ENCODE data around the gene COBL.

COBL gene

DNA sequence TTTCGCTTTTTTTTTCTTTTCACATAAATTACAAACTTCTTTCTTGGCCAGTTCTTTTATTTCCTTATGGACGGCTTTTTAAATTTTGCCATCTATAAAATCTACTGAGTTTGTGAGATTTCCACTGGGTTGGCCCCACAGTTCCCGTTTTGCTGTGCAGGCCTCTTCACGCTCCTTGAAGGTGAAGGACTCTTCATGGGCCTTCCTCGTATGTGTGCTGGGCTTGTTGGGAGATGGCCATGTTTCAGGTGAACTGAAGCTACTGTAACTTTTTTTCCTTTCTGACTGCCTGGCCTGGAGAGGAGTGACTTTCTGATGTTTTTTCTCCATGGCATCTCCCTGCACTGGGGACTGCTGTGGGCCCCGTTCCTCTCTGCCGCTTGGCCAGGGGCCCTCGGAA lies 262.4 kb downstream of the COBL start:
- no peaks in the 10 kb centered on the region for H3K36me3 ChIP-seq (ENCODE audit: control insufficient read depth, insufficient read depth, low read length)
- DNase-seq (ENCODE audit: low read depth, low spot score), result no peak
- H3K9me3 ChIP-seq (ENCODE audit: control insufficient read depth, insufficient read depth, low read length), result no peaks in the 10 kb centered on the region
- H3K27ac ChIP-seq (ENCODE audit: low read length), result no peak overlapping the region
- 100% methylated on average over 1 of the region's 8 CpGs for WGBS (ENCODE audit: insufficient coverage, insufficient read length)
- H3K27me3 ChIP-seq (ENCODE audit: control insufficient read depth, insufficient read depth, low read length), result no peaks in the 10 kb centered on the region
- no peak overlapping the region for H3K4me3 ChIP-seq (ENCODE audit: low read length)
- H3K4me1 ChIP-seq (ENCODE audit: control insufficient read depth, insufficient read depth, low read length), result no peaks in the 10 kb centered on the region

GRCh38 chr7:51053160-51053925 lies 263.3 kb downstream of the COBL start:
- no peak overlapping the region for H3K27ac ChIP-seq (ENCODE audit: low read length)
- no peaks in the 10 kb centered on the region for H3K36me3 ChIP-seq (ENCODE audit: control insufficient read depth, insufficient read depth, low read length)
- no peaks in the 10 kb centered on the region for H3K27me3 ChIP-seq (ENCODE audit: control insufficient read depth, insufficient read depth, low read length)
- WGBS (ENCODE audit: insufficient coverage, insufficient read length), result no CpG with 5 or more reads among the region's 14 CpGs
- no peaks in the 10 kb centered on the region for H3K4me1 ChIP-seq (ENCODE audit: control insufficient read depth, insufficient read depth, low read length)
- DNase-seq (ENCODE audit: low read depth, low spot score), result no peak
- H3K4me3 ChIP-seq (ENCODE audit: low read length), result no peak overlapping the region
- H3K9me3 ChIP-seq (ENCODE audit: control insufficient read depth, insufficient read depth, low read length), result no peaks in the 10 kb centered on the region

GRCh38 chr7:51046482-51046881 lies 270.1 kb downstream of the COBL start:
- no peaks in the 10 kb centered on the region for H3K4me1 ChIP-seq (ENCODE audit: control insufficient read depth, insufficient read depth, low read length)
- no peaks in the 10 kb centered on the region for H3K27me3 ChIP-seq (ENCODE audit: control insufficient read depth, insufficient read depth, low read length)
- no peak overlapping the region for H3K27ac ChIP-seq (ENCODE audit: low read length)
- WGBS (ENCODE audit: insufficient coverage, insufficient read length), result no CpG with 5 or more reads among the region's 5 CpGs
- no peaks in the 10 kb centered on the region for H3K9me3 ChIP-seq (ENCODE audit: control insufficient read depth, insufficient read depth, low read length)
- H3K4me3 ChIP-seq (ENCODE audit: low read length), result no peak overlapping the region
- H3K36me3 ChIP-seq (ENCODE audit: control insufficient read depth, insufficient read depth, low read length), result no peaks in the 10 kb centered on the region
- DNase-seq (ENCODE audit: low read depth, low spot score), result no peak

GRCh38 chr7:51046103-51046466 lies 270.5 kb downstream of the COBL start:
- no peaks in the 10 kb centered on the region for H3K27me3 ChIP-seq (ENCODE audit: control insufficient read depth, insufficient read depth, low read length)

GRCh38 chr7:51045319-51046102 lies 271.1 kb downstream of the COBL start:
- DNase-seq (ENCODE audit: low read depth, low spot score), result no peak
- H3K36me3 ChIP-seq (ENCODE audit: control insufficient read depth, insufficient read depth, low read length), result no peaks in the 10 kb centered on the region
- WGBS (ENCODE audit: insufficient coverage, insufficient read length), result no CpG with 5 or more reads among the region's 14 CpGs

More at GRCh38 chr7:51046103-51046466, 270.5 kb downstream of the COBL start:
- no CpG with 5 or more reads among the region's 4 CpGs for WGBS (ENCODE audit: insufficient coverage, insufficient read length)
- Histone ChIP-seq H3K36me3 (ENCODE audit: control insufficient read depth, insufficient read depth, low read length) (no peaks in the 10 kb centered on the region), H3K4me3 (ENCODE audit: low read length) (no peak overlapping the region), H3K4me1 (ENCODE audit: control insufficient read depth, insufficient read depth, low read length) (no peaks in the 10 kb centered on the region), H3K9me3 (ENCODE audit: control insufficient read depth, insufficient read depth, low read length) (no peaks in the 10 kb centered on the region), H3K27ac (ENCODE audit: low read length) (no peak overlapping the region)
- DNase-seq (ENCODE audit: low read depth, low spot score), result no peak

GRCh38 chr7:51043461-51043860 lies 273.1 kb downstream of the COBL start:
- Histone ChIP-seq H3K27me3 (ENCODE audit: control insufficient read depth, insufficient read depth, low read length) (no peaks in the 10 kb centered on the region), H3K4me1 (ENCODE audit: control insufficient read depth, insufficient read depth, low read length) (no peaks in the 10 kb centered on the region), H3K9me3 (ENCODE audit: control insufficient read depth, insufficient read depth, low read length) (no peaks in the 10 kb centered on the region), H3K4me3 (ENCODE audit: low read length) (no peak overlapping the region), H3K36me3 (ENCODE audit: control insufficient read depth, insufficient read depth, low read length) (no peaks in the 10 kb centered on the region; the same call in 1 of the 2 replicates), H3K27ac (ENCODE audit: low read length) (no peak overlapping the region)
- no CpG with 5 or more reads among the region's 14 CpGs for WGBS (ENCODE audit: insufficient coverage, insufficient read length)
- DNase-seq (ENCODE audit: low read depth, low spot score), result no peak

More at GRCh38 chr7:51045319-51046102, 271.1 kb downstream of the COBL start:
- Histone ChIP-seq H3K4me1 (ENCODE audit: control insufficient read depth, insufficient read depth, low read length) (no peaks in the 10 kb centered on the region), H3K4me3 (ENCODE audit: low read length) (no peak overlapping the region), H3K9me3 (ENCODE audit: control insufficient read depth, insufficient read depth, low read length) (no peaks in the 10 kb centered on the region), H3K27ac (ENCODE audit: low read length) (no peak overlapping the region), H3K27me3 (ENCODE audit: control insufficient read depth, insufficient read depth, low read length) (no peaks in the 10 kb centered on the region)

DNA sequence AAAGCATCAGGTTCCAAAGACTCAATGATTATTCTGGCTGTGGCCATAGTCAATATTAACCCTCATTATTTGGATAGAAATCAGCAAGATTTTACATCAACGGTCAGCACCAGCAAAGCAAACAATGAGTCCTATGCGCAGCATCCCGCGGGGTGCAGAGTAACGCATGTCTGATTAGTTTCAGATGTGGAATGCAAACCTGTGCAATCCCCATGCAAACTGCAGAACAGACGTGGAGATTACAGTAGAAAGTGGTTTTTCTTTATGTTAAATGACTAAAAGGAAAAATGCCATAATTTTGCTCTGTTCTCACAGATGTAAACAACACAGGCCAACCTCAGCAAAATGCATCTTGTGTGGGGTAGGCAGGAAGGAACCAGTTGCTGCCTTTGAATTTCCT lies 275.8 kb downstream of the COBL start:
- Histone ChIP-seq H3K4me1 (ENCODE audit: control insufficient read depth, insufficient read depth, low read length) (no peaks in the 10 kb centered on the region), H3K36me3 (ENCODE audit: control insufficient read depth, insufficient read depth, low read length) (no peaks in the 10 kb centered on the region; the same call in 1 of the 2 replicates), H3K27me3 (ENCODE audit: control insufficient read depth, insufficient read depth, low read length) (no peaks in the 10 kb centered on the region), H3K9me3 (ENCODE audit: control insufficient read depth, insufficient read depth, low read length) (no peaks in the 10 kb centered on the region), H3K4me3 (ENCODE audit: low read length) (no peak overlapping the region), H3K27ac (ENCODE audit: low read length) (no peak overlapping the region)
- WGBS (ENCODE audit: insufficient coverage, insufficient read length), result no CpG with 5 or more reads among the region's 6 CpGs
- no peak for DNase-seq (ENCODE audit: low read depth, low spot score)

DNA sequence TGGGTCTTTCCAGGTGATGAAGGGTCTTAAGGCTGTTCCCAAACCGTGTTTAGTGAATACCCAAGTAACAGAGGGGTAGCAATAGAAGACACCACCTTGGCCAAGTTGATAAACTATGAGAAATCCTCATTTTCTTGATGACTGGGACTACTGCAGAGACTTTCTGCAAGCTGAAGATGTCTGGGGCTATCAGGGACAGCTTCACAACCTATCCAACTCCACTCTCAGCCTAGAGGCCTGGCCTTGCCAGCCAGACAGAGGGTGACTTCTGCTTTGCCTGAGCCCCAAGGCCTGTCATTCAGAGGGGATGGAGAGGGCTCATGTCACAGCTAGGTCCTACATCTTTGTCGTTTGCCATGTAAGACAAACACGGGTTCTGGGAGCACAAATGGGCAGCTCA lies 278.0 kb downstream of the COBL start:
- DNase-seq (ENCODE audit: low read depth, low spot score), result no peak
- Histone ChIP-seq H3K36me3 (ENCODE audit: control insufficient read depth, insufficient read depth, low read length) (no peaks in the 10 kb centered on the region; the same call in 1 of the 2 replicates), H3K9me3 (ENCODE audit: control insufficient read depth, insufficient read depth, low read length) (no peaks in the 10 kb centered on the region), H3K4me3 (ENCODE audit: low read length) (no peak overlapping the region), H3K27me3 (ENCODE audit: control insufficient read depth, insufficient read depth, low read length) (no peaks in the 10 kb centered on the region), H3K4me1 (ENCODE audit: control insufficient read depth, insufficient read depth, low read length) (peaks cover 3% of the 10 kb centered on the region; the same call in 1 of the 2 replicates), H3K27ac (ENCODE audit: low read length) (no peak overlapping the region)
- WGBS (ENCODE audit: insufficient coverage, insufficient read length), result no CpG with 5 or more reads among the region's 3 CpGs

DNA sequence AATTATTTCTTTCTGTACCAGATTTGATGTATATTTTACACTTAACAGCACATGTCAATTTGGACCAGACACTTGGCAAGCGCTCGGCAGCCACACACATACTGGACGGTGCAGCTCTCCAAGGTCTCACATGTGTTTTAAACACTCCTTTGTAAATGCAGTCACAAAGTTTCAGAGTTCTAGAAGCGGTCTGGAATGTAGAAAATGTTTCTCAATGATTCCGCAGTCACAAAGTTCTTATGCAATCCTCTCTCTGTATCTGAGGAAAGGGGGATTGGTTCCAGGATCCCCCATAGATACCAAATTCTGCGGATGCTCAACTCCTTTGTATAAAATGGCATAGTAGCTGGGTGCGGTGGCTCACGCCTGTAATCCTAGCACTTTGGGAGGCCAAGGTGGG lies 280.9 kb downstream of the COBL start:
- no CpG with 5 or more reads among the region's 8 CpGs for WGBS (ENCODE audit: insufficient coverage, insufficient read length)

GRCh38 chr7:51034521-51035264 lies 281.9 kb downstream of the COBL start:
- no peak for DNase-seq (ENCODE audit: low read depth, low spot score)
- Histone ChIP-seq H3K4me3 (ENCODE audit: low read length) (no peak overlapping the region), H3K36me3 (ENCODE audit: control insufficient read depth, insufficient read depth, low read length) (peaks cover 5% of the 10 kb centered on the region), H3K27ac (ENCODE audit: low read length) (no peak overlapping the region), H3K9me3 (ENCODE audit: control insufficient read depth, insufficient read depth, low read length) (no peaks in the 10 kb centered on the region), H3K27me3 (ENCODE audit: control insufficient read depth, insufficient read depth, low read length) (no peaks in the 10 kb centered on the region), H3K4me1 (ENCODE audit: control insufficient read depth, insufficient read depth, low read length) (peaks cover 3% of the 10 kb centered on the region; the same call in 1 of the 2 replicates)
- WGBS (ENCODE audit: insufficient coverage, insufficient read length), result no CpG with 5 or more reads among the region's 10 CpGs

More for the DNA sequence above, 280.9 kb downstream of the COBL start:
- H3K4me3 ChIP-seq (ENCODE audit: low read length), result no peak overlapping the region
- DNase-seq (ENCODE audit: low read depth, low spot score), result no peak
- H3K4me1 ChIP-seq (ENCODE audit: control insufficient read depth, insufficient read depth, low read length), result peaks cover 3% of the 10 kb centered on the region; the same call in 1 of the 2 replicates
- H3K27ac ChIP-seq (ENCODE audit: low read length), result no peak overlapping the region
- peaks cover 5% of the 10 kb centered on the region for H3K36me3 ChIP-seq (ENCODE audit: control insufficient read depth, insufficient read depth, low read length)
- no peaks in the 10 kb centered on the region for H3K9me3 ChIP-seq (ENCODE audit: control insufficient read depth, insufficient read depth, low read length)
- H3K27me3 ChIP-seq (ENCODE audit: control insufficient read depth, insufficient read depth, low read length), result no peaks in the 10 kb centered on the region
